Activated T-cell treated with anti-CD3 and anti-CD28 coated beads for 48 hours (primary cell): Measurements from ENCODE around the gene DNAJB11.
"Not testable (repeated sequence)": the region's sequence is repeated elsewhere in the genome, so short reads cannot be mapped to it uniquely, and the experiment has no call there.

Experiments
- DNase-seq: peaks from one replicate; pipeline ENCODE4 v3.0.0-alpha.2; 2020; ENCODE audit warnings: low read depth

DNAJB11 gene

DNA sequence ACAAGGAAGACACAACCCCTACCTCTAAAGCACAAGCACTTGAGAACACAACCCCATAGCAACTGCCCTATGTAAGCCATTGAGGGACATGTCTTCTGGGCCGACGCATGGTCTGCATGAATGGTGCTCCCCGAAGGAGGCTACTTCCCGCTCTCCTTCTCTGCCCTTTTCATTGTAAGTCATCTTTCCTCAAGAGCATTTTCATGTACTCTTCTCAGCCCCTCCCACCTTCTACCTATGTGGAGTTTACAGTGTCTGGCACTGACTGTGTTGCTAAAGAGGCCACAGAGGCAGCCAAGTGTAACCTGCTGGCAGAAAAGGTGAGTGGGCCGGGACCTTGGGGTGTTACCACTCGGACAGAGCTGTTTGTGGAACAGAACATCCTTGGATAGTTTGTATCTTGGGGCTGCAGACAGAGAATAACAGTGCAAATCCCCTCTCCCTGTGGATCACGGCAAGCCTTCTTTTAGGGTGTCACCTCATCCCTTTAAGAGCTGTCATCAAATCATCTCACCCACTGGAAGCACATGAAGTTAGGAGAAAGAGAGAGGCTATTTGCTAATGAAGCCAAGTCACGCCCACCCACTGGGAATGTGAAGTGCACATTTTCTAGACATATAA lies 47.9 kb downstream of the DNAJB11 start:
- DNase-seq: no peak

DNA sequence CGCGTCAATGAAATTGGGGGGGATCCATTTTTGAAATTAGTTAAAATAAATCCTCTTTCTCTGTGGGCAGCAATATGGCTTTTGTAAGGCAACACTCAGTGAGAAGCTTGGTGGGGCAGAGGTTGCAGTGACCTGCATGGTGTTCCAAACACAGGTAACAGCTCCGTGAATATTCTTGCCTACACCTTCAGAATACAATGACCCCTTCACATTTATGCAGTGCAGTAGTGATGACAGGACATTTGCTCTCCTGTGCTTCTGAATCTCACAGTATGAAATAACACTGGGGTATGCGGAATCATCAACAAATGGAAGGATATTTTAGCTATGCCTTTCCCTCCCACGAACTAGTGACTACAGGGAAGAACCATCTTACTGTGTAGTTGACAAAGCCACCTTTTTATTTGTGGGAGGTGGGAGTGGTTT lies 49.3 kb downstream of the DNAJB11 start:
- DNase-seq: no peak

- DNase-seq: no peak
Observed at GRCh38 chr3:186620213-186621092, 49.9 kb downstream of the DNAJB11 start.

DNA sequence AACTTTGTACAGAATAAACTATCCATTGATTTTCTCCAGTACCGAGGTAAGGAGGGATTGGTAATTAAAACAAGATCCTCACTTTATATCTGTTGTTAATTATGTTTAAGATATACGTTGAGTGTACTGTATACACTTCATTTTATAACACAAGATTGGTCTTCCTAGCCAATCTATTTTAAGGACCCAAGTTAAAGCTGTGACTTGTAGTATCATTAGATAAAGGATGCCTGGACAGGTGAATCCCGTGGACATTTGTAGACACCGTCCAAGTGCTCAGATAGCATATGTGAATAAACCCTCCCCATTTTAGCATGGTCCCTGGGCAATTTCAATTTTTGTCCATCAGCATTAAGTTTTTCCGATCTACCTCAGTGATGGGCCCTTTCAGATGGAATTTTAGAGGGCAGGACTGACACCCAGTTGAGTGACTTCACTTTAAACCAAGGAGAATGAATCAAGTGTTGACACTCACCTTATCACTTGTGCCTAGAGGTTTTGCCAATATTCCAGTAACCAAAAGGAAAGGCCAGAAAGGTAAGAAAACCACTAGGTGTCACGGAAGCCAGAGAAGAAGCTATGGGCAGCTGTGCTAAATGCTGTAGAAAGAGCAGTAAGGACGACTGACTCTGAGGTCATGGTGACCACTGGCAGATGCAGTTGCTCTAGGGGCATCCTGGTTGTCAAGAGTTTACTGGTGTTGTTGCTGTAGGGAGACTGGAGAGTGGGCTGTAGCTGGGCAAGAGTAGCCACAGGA lies 51.6 kb downstream of the DNAJB11 start:
- no peak for DNase-seq

- DNase-seq: no peak
Observed at GRCh38 chr3:186622651-186623310, 52.3 kb downstream of the DNAJB11 start.

GRCh38 chr3:186624598-186624997 lies 54.1 kb downstream of the DNAJB11 start:
- DNase-seq: no peak

DNA sequence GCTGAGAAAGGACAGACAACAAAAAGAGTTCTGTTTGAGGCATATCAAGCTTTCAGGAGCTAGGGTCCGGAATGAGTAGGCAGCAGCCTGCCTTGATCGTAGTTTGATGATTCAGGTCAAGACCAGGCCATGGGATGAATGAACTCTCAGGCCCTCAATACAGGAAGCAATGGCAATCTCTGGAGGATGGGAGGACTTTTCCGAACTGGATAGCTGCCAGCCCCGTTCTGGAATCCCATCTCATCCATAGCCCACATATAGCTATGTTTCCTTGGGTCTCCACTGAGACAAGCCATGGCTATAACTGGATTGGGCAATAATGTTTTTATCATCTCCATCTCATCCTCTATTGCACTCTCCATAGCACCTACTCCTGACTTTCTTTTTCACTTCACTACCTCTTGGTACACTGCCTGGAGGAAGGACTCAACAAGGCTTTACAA lies 55.1 kb downstream of the DNAJB11 start:
- no peak for DNase-seq

- no peak for DNase-seq
Observed at GRCh38 chr3:186626254-186626847, 55.8 kb downstream of the DNAJB11 start.

GRCh38 chr3:186627852-186628414 lies 57.4 kb downstream of the DNAJB11 start:
- DNase-seq: no peak

DNA sequence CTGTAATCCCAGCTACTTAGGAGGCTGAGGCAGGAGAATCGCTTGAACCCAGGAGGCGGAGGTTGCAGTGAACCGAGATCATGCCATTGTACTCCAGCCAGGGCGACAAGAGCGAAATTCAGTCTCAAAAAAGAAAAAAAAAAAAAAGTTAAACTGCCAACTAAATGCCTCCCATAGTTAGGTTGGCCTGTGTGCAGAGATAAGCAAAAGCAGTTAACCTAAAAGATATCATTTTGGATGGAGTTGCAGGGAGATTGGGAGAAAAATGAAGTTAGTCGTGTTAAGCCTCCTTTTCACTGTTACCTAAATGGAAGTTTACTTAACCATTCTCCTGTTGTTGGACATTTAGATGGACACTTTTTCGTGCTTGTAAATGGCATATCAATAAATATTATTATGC lies 58.2 kb downstream of the DNAJB11 start:
- no peak for DNase-seq

DNA sequence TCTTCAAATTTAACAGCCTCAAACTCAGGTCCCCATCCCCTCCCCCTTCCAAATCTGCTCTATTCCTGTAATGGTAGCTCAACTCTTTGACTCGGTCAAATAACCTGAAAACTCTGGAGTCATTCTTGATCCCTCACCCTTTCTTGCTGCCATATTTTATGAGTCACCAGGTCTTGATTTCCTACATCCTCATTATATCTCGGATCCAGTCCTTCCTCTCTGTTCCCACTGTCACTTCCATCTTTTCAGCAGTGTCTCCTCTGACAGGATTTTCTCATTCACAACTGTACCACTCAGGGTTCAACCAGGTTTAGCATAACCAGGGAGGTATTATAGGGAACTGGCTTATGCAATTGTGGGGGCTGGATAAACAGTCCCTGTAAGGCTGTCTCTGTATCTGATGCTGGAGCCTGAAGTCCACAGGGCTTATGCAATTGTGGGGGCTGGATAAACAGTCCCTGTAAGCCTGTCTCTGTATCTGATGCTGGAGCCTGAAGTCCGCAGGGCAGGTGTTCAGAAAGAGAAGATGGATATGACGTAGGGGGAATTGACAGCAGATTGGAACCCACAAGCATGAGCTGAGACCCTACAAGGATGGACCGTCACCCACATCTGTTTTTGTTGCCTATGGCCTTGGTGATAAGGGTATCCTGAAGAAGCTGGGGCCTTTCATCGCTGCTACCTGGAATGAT lies 60.6 kb downstream of the DNAJB11 start:
- no peak for DNase-seq

- no peak for DNase-seq
Observed at GRCh38 chr3:186633481-186633880, 63.0 kb downstream of the DNAJB11 start.

DNA sequence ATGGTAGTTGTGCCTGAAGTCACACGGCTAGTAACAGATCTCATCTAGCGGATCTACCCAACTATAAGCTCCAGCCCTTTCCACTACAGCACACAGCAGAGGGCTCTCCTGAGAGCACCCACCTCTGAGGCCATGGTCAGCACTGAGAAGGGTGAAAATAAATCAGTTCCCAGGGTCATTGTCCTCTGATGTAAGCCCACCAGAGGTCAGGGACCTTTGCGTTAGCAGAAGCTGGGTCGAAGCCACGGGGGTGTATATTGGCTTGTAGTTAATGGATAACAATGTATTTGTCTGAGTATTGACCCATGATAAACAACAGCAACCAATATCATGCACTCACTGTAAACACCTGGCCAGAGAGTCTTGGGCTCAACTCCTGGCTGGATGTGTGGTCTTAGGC lies 63.7 kb downstream of the DNAJB11 start:
- not testable (repeated sequence) for DNase-seq
